GM21423 (cell line): Measurements from ENCODE around the gene TLE3.
A peak's percentile ranks its signal among the peaks of the same experiment; 100 is the strongest.

Experiments
- ATAC-seq: cut with Tn5 transposase; IDR thresholded peaks from one replicate; pipeline ENCODE4 v1.9.1; 2021; ENCODE audit warnings: mild to moderate bottlenecking, moderate library complexity; ENCODE audit not compliant: unreplicated experiment

TLE3 gene

DNA sequence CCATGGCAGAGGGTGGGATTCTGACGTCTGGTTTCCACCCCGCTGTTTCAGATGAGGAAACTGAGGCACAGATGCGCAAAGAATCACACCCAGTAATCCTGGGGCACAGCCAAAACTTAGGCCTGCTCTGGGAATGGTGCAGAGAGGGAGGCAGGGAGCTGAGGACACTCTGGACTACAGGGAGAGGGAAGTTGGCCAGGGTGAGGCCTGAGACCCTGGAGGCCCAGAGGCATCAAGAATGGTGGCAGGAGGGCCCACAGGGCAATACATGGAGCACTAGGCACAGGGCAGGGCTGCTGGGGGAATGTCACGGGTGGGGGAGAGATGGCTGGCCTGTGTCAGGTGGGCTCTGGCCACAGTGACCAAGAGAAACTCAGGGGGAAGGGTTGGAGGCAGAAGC, 63.6 kb downstream of the TLE3 start:
- no peak for ATAC-seq

DNA sequence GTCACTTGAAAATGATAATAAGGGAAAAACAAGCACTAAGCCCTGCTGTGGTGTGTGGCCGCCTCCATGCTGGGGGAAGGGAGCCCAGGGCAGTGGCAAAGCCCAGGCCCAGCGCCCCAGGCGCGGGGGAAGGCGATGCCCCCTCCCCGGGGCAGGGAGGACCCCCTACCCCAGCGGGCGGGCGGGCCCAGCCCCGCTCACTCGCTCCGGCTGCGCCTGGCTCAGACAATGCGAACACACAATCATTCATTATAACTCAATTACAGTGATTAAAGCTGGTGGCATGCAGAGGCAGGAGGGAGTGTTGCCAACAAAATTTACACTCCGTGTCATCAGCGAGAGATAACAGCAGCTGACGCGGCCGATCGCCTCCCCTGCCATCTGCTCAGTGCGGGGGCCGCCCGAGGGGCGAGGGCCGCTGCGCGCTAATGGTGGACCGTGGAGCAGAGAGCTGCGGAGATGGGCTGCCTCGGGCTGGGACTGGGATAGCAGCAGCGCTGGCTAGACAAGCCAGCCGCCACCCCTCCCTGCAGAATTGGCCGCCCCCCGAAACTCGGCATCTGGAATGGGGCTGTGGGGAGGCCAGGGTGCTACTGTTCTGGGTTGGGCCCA, 64.1 kb downstream of the TLE3 start:
- ATAC-seq = no peak

DNA sequence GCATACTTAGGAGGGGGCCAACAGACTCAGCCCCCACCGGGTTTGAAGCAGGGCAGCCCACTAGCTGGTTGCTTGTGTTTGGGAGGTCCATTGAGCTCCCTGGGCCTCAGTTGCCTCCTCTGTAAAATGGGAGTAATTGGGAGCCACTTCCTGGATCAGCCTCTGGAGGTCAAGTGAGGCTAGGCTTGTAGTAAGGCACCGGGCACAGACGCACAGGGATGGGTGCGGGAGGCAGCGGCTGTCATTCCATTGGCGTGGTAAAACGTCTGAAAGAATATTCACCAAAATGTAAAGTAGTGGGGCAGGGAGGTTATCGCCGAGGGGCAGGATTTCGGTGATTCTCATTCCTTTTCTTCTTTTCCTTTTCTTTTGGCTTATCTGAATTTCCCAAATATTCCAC, 64.6 kb downstream of the TLE3 start:
- no peak for ATAC-seq

DNA sequence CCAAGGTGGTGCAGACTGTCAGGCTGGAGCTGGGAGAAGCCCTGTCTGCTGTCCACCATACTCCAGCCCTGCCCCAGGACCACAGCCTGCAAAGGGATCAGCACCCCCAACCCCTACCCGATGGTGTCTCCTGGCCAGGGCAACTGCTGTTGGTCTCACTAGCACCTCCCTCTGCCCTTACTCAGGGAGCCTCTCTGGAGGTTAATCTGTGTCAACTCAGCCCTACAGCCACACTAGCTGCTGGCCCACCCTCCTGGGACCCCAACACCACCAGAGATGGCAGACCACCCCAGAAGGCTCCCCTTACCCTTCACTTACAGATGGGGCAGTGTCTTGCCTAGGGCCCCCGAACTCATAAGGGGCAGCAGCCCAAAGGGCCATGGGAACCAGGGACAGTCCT, 65.2 kb downstream of the TLE3 start:
- no peak for ATAC-seq

GRCh38 chr15:70031713-70032112, 66.0 kb downstream of the TLE3 start:
- no peak for ATAC-seq

- ATAC-seq = no peak
Measured at GRCh38 chr15:70031261-70031660, 66.5 kb downstream of the TLE3 start.

GRCh38 chr15:70030851-70031250, 66.9 kb downstream of the TLE3 start:
- ATAC-seq = no peak

- no peak for ATAC-seq
Measured at GRCh38 chr15:70029297-70029701, 68.4 kb downstream of the TLE3 start.

GRCh38 chr15:70027518-70027917, 70.2 kb downstream of the TLE3 start:
- no peak for ATAC-seq

DNA sequence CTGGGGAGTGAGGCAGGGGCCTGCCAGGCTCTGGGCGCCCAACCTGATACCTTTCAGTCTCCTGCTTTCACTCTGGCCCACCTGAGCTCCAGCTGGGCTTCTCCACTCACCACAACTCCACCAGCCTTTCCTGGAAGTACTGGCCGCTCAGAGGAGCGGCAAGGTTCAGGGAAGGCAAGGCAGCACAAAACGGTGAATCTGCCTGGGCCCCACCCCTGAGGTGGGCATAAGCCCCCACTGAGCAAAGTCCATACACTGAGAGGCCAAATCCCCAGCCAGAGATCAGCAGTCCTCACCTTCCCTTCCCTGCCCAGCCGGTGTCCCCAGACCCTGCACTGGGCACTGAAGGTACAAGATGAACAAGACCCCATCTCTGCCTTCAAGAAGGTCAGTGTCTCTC, 70.7 kb downstream of the TLE3 start:
- ATAC-seq = no peak

DNA sequence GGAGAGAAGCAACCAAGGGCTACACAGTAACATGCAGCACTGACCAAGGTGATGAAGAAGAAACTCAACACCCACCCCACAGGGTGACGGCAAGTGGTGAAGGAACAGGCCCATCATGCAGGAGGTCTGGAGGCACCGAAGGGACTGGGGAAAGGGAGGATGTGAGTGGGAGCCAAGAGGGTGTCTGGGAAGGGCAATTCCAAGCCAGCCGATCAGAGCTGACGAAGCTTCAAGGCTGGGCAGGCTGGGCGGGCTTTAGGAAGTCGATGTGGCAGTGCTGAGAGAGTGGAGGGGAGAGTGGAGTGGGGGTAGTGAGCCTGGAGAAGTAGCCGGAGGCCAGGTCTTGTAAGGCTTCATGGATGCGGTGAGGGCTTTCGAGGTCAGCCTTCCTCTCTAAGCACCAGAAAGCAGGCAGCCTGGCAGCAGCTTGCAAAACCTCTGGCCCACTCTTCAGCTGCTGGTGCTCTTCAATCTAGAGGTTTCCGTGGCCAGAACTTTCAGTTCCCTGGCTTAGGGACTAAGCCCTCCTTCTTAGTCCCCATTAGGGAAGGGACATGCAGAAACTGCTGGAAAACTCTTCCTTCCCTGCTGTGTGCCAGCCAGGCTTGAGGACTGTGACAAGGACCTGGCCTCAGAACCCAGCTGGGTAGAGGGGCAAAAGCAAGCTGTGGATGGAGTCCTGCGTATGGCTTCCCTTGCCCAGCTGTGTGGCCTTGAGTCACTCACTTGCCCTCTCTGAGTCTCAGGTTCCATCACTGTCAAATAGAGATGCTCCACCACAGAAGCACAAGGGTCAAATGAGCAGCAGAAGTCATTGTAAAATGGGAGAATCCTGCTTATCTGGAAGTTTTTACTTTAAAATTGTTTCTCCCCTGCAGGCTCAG, 72.1 kb downstream of the TLE3 start:
- no peak for ATAC-seq

- no peak for ATAC-seq
Measured at GRCh38 chr15:70024521-70024920, 73.2 kb downstream of the TLE3 start.

- ATAC-seq = no peak
Measured at GRCh38 chr15:70023769-70024491, 73.8 kb downstream of the TLE3 start.

- peak; percentile 89 for ATAC-seq
Measured at GRCh38 chr15:70023064-70023768, 74.5 kb downstream of the TLE3 start.

DNA sequence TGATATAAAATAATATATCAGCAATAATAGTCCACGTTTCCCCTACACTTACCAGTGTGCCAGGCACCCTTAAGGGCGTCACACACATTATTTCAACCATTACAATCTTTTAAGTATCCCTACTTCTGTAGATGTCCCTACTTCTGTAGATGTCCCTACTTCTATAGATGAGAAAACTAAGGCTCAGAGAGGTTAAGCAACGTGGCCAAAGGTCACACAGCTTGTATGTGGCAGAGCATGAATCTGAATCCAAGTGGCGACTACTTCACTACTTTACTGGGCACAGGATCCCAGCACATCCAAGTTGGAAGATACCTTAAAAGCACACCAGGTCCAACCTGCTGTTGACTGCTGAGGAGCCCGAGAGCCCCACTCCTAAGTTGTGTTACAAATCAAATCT, 77.5 kb downstream of the TLE3 start:
- no peak for ATAC-seq

DNA sequence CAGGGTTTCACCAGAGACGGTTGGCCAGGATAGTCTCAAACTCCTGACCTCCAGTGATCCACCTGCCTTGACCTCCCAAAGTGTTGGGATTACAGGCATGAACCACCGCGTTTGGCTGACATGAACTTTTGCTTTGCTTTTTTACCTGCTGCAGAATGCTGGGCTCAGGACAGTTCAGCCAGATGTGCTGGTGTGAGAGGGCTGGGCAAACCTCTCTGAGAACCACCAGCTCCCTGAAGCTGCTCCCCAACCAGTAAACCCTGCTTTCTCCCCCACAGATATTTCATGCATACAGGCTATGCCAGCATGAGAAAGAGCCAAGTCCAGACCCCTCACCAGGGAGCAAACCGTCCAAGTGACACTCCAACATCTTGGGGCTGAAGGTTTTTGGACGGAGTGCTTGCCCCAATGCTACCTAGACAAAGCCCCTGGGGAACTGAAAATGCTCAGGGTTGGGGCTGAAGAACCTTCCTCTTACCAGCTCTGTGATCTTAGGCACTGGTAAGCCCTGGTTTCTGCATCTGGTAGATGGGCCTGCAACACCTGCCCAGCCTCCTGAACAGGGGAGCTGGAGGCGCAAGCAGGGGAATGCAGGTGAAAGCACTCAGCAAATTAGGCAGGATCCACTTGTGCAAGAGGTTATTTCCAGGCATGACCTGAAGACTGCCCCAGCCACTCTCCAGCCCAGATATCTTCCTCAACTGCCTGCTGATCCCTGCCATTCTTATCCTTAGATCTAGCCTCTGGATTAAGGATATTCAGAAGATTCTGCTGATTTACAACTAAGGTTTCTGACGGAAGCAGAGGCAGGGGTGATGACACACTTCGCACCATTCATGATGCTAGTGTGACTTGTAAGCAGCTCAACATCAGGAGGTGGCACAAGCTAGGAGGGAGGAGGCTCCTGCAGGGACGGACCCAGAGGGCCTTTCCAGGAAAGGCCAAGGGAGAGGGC, 78.8 kb downstream of the TLE3 start:
- ATAC-seq = no peak

DNA sequence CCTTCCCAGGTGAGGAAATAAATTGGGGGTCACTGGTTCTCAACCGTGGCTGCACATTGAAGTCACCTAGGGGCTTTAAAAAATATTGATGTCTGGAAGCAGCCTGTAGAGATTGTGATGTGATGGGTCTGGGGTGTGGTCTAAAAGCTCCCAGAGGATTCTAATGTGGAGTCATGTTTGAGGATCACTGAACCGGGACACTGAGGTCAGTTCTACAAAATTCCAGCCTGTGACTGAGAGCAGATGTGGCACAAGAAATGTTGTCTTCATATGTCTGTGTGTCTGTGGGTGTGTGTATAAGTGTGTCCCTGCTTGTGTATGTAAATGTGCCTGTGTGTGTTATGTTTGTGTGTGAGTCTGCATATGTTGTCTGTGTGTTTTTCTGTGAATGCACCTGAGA, 79.9 kb downstream of the TLE3 start:
- no peak for ATAC-seq

GRCh38 chr15:70017025-70017424, 80.7 kb downstream of the TLE3 start:
- no peak for ATAC-seq

GRCh38 chr15:70016511-70016994, 81.2 kb downstream of the TLE3 start:
- ATAC-seq = peak; percentile 21
